Peyer's patch (tissue), 4 donors: ENCODE data around the gene FNDC3B. TPM values are rescaled to one million over a fixed set of nuclear protein-coding genes. Genes with fewer than 3 reads are reported as not detected.

Experiments
- DNase-seq, 3 donors: peaks; one replicate each; pipeline ENCODE4 v3.0.0-alpha.2; 2017 to 2019
- H3K27ac ChIP-seq, 4 donors: fragments of 200-600 bp; sonication (generic); one replicate each; pipeline ENCODE4 v1.5.1; 2016 to 2019
- H3K27me3 ChIP-seq, 2 donors: fragments of 200-600 bp; sonication (generic); one replicate each; pipeline ENCODE4 v1.5.1; 2019
- H3K36me3 ChIP-seq, 3 donors: fragments of 200-600 bp; sonication (generic); one replicate each; pipeline ENCODE4 v1.5.1; 2016 to 2019
- H3K4me1 ChIP-seq, 4 donors: fragments of 200-600 bp; sonication (generic); one replicate each; pipeline ENCODE4 v1.5.1; 2016 to 2019
- H3K4me3 ChIP-seq, 4 donors: fragments of 200-600 bp; sonication (generic); 1 replicate in 3 of 4; 2 replicates in 1 of 4; pipeline ENCODE4 v1.5.1; 2016 to 2019; ENCODE audit warnings: mild to moderate bottlenecking in 1 of 4
- H3K9me3 ChIP-seq, 4 donors: fragments of 200-600 bp; sonication (generic); one replicate each; pipeline ENCODE4 v1.5.1; 2016 to 2019; ENCODE audit warnings: mild to moderate bottlenecking in 1 of 4
- POLR2A ChIP-seq, 2 donors: fragments of 450-650 bp; IDR thresholded peaks; one replicate each; pipeline ENCODE4 v1.5.1; 2017; ENCODE audit warnings: antibody characterized with exemption in 2 of 2, mild to moderate bottlenecking in 2 of 2, moderate library complexity in 2 of 2
- total RNA-seq, 4 donors: library from RNA; depleted of rRNA; stranded (reverse); fragments of >200 nt; gene quantifications; one replicate each; pipeline ENCODE4 v1.1.0, GENCODE V29; 2016
- TF ChIP-seq, protein P1 (sequence below), 6 experiments: fragments of 450-650 bp in 4 of 6; fragments of 200-600 bp in 2 of 6; sonication (generic) in 1 of 6; IDR thresholded peaks; one replicate each; pipeline ENCODE4 v1.5.1; 2017 to 2019; ENCODE audit warnings: antibody characterized with exemption in 6 of 6, mild to moderate bottlenecking in 3 of 6, moderate library complexity in 1 of 6

FNDC3B gene
- total RNA-seq, 4 donors from 2014 or later, result 28.7 to 74.3 (median 54.6) TPM

GRCh38 chr3:172391592-172392302 lies 352.4 kb downstream of the FNDC3B start:
- H3K36me3 ChIP-seq, result no peaks in the 10 kb centered on the region
- H3K9me3 ChIP-seq, result no peaks in the 10 kb centered on the region
- TF ChIP-seq POLR2A (IDR thresholded peaks at IDR 0.05), result no peak
- TF ChIP-seq, protein P1, sequence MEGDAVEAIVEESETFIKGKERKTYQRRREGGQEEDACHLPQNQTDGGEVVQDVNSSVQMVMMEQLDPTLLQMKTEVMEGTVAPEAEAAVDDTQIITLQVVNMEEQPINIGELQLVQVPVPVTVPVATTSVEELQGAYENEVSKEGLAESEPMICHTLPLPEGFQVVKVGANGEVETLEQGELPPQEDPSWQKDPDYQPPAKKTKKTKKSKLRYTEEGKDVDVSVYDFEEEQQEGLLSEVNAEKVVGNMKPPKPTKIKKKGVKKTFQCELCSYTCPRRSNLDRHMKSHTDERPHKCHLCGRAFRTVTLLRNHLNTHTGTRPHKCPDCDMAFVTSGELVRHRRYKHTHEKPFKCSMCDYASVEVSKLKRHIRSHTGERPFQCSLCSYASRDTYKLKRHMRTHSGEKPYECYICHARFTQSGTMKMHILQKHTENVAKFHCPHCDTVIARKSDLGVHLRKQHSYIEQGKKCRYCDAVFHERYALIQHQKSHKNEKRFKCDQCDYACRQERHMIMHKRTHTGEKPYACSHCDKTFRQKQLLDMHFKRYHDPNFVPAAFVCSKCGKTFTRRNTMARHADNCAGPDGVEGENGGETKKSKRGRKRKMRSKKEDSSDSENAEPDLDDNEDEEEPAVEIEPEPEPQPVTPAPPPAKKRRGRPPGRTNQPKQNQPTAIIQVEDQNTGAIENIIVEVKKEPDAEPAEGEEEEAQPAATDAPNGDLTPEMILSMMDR (IDR thresholded peaks at IDR 0.05), result no peak
- no peak overlapping the region for H3K27ac ChIP-seq
- no peaks in the 10 kb centered on the region for H3K27me3 ChIP-seq
- DNase-seq, result no peak
- H3K4me1 ChIP-seq, result no peaks in the 10 kb centered on the region
- H3K4me3 ChIP-seq, result no peak overlapping the region

DNA sequence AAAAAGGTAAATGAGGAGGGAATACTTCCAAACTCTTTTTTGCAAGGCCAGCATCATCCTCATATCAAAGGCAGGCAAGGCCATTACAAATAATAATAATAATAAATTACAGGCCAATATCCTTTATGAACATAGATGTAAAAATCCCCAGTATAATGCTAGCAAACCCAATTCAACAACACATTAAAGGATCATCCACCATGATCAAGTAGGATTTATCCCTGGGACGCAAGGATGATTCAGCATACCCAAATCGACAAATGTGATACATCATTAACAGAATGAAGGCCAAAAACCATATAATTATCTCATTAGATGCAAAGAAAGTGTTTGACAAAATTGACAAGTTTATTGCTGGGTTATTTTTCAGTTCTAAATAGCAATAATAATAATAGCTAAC lies 355.3 kb downstream of the FNDC3B start:
- Histone ChIP-seq H3K27me3 (no peaks in the 10 kb centered on the region), H3K9me3 (no peaks in the 10 kb centered on the region), H3K4me1 (no peaks in the 10 kb centered on the region), H3K27ac (no peak overlapping the region), H3K4me3 (no peak overlapping the region), H3K36me3 (peaks cover 0 to 4% (median 0%) of the 10 kb centered on the region in 3 donors)
- TF ChIP-seq, protein P1 (IDR thresholded peaks at IDR 0.05), result no peak
- no peak for TF ChIP-seq POLR2A (IDR thresholded peaks at IDR 0.05)
- no peak for DNase-seq

DNA sequence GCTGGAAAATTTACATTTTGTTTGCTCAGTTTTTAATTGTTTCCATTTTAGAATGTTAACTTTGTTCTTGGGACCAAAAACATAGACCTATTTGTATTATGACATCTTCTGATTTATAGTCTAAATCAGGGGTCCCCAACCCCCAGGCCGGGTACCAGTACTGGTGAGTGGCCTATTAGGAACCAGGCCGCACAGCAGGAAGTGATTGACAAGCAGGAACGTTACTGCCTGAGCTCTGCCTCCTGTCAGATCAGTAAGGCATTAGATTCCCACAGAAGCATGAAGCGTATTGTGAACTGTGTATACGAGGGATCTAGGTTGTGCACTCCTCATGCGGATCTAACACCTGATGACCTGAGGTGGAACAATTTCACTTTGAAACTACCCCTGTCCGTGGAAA lies 357.0 kb downstream of the FNDC3B start:
- TF ChIP-seq, protein P1 (IDR thresholded peaks at IDR 0.05), result no peak
- TF ChIP-seq POLR2A (IDR thresholded peaks at IDR 0.05), result no peak
- H3K36me3 ChIP-seq, result peaks cover 0 to 4% (median 0%) of the 10 kb centered on the region in 3 donors
- H3K4me3 ChIP-seq, result no peak overlapping the region
- H3K4me1 ChIP-seq, result no peaks in the 10 kb centered on the region
- DNase-seq, result no peak
- no peaks in the 10 kb centered on the region for H3K27me3 ChIP-seq
- H3K27ac ChIP-seq, result no peak overlapping the region
- H3K9me3 ChIP-seq, result no peaks in the 10 kb centered on the region

- DNase-seq, result no peak
- TF ChIP-seq, protein P1 (IDR thresholded peaks at IDR 0.05), result no peak
- no peak for TF ChIP-seq POLR2A (IDR thresholded peaks at IDR 0.05)
- no peaks in the 10 kb centered on the region for H3K9me3 ChIP-seq
These were observed 358.5 kb downstream of the FNDC3B start for GRCh38 chr3:172397716-172398405.

GRCh38 chr3:172398484-172398883 lies 359.1 kb downstream of the FNDC3B start:
- TF ChIP-seq, protein P1 (IDR thresholded peaks at IDR 0.05), result no peak
- no peak for DNase-seq
- Histone ChIP-seq H3K4me3 (no peak overlapping the region), H3K27me3 (no peaks in the 10 kb centered on the region), H3K4me1 (no peaks in the 10 kb centered on the region), H3K27ac (no peak overlapping the region), H3K9me3 (no peaks in the 10 kb centered on the region), H3K36me3 (peaks cover 0 to 4% (median 0%) of the 10 kb centered on the region in 3 donors)

More at GRCh38 chr3:172397716-172398405, 358.5 kb downstream of the FNDC3B start:
- Histone ChIP-seq H3K4me1 (no peaks in the 10 kb centered on the region), H3K27ac (no peak overlapping the region), H3K27me3 (no peaks in the 10 kb centered on the region), H3K4me3 (no peak overlapping the region), H3K36me3 (peaks cover 0 to 4% (median 0%) of the 10 kb centered on the region in 3 donors)
